GM10266 (cell line): ENCODE data around the gene RAB37.

Experiments used
- DNase-seq: peaks from one replicate; pipeline ENCODE4 v3.0.0; 2012; ENCODE audit errors: extremely low spot score
- TF ChIP-seq, protein P1 (sequence below): IDR thresholded peaks from 2 replicates; pipeline ENCODE4 v1.5.1; 2012; ENCODE audit warnings: mild to moderate bottlenecking, low read depth; ENCODE audit not compliant: control insufficient read depth, insufficient read depth; ENCODE audit errors: missing control alignments

Gene RAB37

DNA sequence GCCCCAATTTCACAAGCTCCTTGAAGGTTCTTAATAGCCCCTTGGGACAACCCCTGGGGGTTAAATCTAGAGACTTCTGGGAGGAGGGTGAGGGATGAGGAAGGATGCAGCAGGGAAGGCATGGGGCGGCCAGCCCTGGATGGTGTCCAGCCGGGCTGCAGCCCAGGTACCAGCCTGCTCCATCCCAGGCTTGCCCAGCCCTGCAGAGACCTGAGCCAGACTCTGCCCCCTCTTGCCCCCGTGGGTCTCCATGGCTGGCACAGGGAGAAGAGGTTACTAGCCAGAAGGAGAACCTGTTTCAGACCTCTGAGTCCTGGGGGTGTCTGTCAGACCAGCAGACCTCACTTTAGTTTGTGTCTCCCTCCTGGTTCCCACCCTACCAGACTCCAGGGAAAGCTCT, 19.8 kb downstream of the RAB37 start:
- TF ChIP-seq, protein P1, sequence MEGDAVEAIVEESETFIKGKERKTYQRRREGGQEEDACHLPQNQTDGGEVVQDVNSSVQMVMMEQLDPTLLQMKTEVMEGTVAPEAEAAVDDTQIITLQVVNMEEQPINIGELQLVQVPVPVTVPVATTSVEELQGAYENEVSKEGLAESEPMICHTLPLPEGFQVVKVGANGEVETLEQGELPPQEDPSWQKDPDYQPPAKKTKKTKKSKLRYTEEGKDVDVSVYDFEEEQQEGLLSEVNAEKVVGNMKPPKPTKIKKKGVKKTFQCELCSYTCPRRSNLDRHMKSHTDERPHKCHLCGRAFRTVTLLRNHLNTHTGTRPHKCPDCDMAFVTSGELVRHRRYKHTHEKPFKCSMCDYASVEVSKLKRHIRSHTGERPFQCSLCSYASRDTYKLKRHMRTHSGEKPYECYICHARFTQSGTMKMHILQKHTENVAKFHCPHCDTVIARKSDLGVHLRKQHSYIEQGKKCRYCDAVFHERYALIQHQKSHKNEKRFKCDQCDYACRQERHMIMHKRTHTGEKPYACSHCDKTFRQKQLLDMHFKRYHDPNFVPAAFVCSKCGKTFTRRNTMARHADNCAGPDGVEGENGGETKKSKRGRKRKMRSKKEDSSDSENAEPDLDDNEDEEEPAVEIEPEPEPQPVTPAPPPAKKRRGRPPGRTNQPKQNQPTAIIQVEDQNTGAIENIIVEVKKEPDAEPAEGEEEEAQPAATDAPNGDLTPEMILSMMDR = no peak
- DNase-seq = no peak

DNA sequence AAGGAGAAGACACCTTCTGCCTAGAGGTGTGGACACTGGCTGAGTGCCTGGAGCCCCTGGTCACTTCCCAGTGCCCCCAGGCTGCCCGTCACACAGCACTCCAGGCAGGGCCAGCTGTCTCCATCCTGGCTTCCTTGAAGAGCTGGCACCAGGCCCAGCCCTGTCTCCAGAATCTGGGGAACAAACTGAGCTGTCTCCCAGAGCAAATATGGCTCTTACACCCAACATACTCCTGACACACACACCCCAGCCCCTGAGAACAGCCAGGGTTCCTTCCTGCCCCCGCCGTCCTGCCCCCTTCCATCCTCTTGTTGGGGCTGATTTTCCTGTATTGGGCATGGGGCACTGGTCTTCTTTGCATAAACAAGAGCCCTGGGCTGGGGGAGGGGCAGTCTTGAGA, 20.4 kb downstream of the RAB37 start:
- TF ChIP-seq, protein P1 = no peak
- no peak for DNase-seq

DNA sequence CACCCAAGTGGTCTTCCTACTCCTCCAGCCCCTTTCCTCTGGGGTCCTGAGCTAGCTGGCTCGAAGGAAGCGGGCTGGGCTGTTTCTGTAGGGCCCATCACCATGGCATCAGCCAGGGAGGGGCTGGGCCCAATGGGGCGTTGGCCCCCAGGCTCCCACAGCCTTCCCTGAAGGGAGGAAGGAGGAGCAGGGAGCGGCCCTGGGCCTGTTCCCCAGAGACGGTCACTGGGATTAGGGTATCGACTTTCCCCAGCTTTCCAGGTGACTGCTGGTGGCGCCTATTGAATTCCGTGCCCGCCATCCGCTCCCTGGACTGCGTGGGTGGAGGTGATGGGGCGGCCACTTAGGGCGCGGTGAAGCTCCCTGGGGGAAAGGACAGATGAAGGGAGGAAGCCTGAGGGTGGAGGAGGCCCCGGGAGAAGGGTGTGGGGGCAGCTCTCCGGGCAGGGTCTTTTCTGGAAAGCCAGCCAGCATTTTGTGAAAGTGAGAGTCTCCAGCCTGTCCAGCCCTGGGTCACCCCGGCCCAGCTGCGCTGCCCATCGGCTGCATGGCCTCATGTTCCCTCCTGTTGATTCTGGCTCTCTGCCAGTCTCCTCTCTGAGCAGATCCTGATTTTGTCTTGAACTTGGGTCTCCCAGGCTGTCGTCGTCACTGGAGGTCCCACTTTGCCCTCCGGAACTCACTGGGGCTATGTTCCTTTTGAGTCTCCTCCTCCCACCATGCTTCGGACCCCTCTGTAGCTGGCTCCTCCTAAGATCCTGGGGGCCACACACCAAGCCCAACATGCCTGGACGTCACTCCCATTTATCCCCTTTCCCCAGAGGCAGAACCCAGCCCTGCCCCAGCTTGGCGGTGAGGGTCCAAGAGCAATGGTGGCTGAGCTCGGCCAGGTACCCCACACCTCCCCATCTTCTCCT, 21.1 kb downstream of the RAB37 start:
- TF ChIP-seq, protein P1 = no peak
- DNase-seq = no peak

DNA sequence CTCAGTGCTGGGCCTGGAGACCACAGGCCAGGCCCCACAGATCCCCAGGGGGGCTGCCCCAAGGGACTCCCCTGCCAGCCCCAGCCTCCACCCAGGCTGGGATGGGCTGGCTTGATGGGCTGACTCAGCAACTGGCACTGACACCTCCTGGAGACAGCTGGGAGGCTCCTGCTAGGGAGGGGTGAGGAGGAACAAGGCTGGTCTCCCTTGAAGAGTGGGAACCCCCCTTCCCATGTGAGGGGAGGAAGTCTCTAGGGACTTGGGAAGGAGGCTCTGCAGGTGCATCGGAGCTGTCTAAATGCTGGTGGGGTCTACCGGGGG, 21.8 kb downstream of the RAB37 start:
- no peak for DNase-seq
- TF ChIP-seq, protein P1 = no peak

DNA sequence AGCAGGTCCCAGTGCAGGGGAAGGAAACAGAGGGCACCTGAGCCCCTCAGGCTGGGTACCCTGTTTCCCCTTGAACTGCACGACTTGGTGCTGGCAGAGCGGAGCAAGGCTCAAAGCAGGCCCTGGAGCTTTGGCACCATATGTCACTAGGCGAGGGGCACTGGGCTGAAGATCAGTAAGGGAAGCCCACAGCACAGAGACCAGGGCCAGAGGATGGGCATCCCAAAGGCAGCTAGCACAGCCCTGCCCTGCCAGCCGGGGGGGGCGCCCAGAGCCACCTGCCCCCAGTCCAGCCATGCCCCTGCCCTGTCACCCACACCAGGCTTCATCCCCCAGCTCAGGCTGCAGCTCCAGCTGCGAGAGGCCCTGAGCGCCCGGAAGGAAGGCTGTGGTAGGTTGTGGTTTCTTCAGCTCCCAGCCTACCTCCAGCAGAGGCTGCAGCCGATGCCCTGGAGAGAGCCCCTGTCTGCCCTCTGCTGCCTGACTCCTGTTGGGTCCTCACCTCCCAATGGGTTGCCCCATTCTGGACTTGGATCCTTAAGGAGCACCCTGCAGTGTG, 22.3 kb downstream of the RAB37 start:
- peak; percentile 56 for DNase-seq

DNA sequence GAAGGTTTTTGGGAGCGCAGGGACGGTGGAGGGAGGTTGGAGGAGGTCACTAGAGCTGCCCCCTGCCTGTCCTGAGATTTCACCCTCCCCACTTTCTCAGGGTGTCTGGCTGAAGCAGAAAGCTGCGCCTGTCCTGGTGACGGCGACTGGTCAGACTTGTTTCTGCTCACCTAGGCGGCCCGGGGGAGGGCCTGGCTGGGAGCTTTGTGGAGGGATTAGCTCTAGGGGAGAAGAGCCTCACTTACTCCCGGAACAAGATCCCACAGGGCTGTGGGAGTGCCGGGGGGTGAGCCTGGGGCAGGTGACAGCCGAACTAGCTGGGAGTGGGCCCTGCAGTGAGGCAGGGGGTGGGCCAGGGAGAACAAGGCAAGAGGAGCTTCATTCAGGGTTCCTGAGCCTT, 22.9 kb downstream of the RAB37 start:
- DNase-seq = no peak
- TF ChIP-seq, protein P1 = no peak

More for the DNA sequence above, 22.3 kb downstream of the RAB37 start:
- TF ChIP-seq, protein P1 = peak; percentile 25

DNA sequence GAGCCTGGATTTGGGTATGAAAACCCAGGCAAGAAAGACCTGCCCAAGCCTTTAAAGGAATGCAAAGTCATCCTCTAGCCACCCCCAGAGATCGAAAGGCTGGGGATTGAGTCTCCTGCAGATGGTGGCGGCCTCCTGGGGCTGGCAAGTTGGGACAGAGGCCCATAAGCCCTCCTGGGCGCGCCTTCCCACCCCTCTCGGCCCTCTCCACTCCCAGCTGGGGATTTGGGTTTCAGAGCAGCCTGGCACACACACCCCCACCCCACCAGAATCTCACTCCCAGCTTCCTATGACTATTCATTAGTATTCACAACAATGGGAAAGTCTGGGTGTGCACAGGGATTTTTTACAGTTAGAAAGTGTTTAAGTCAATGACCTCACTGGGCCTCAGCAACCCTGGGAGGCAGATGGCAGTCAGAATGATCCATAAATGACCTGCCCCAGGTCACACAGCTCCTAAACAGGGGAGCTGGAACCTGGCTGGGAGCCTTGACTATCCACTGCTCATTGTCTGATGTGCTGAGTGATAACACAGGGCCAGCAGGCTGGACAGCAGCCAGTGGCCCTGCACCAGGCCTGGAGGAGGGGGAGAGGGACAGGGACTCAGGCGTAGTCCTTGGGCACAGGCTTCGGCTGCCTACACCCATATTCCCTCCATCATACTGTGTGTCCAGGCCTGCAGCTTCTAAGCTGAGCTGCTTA, 23.5 kb downstream of the RAB37 start:
- no peak for DNase-seq
- TF ChIP-seq, protein P1 = no peak
